SK-N-SH (cell line): Measurements from ENCODE around the gene TMEM150A.

Source experiments
- EP300 ChIP-seq, 2 experiments: IDR thresholded peaks; 2 replicates each; pipeline versions ENCODE4 v1.4.0 to v1.6.1; 2012; ENCODE audit warnings: borderline replicate concordance in 1 of 2, low read depth in 1 of 2, low read length in 1 of 2
- TF ChIP-seq, protein P1 (sequence below): fragments of 200-600 bp; sonication (generic); IDR thresholded peaks from 2 replicates; pipeline ENCODE4 v1.6.1; 2017; ENCODE audit warnings: antibody characterized with exemption, mild to moderate bottlenecking, moderate library complexity
- TF ChIP-seq, protein P2 (sequence below): IDR thresholded peaks from 2 replicates; pipeline ENCODE4 v1.6.1; 2012; ENCODE audit warnings: mild to moderate bottlenecking, low read depth, low read length, moderate library complexity

DNA sequence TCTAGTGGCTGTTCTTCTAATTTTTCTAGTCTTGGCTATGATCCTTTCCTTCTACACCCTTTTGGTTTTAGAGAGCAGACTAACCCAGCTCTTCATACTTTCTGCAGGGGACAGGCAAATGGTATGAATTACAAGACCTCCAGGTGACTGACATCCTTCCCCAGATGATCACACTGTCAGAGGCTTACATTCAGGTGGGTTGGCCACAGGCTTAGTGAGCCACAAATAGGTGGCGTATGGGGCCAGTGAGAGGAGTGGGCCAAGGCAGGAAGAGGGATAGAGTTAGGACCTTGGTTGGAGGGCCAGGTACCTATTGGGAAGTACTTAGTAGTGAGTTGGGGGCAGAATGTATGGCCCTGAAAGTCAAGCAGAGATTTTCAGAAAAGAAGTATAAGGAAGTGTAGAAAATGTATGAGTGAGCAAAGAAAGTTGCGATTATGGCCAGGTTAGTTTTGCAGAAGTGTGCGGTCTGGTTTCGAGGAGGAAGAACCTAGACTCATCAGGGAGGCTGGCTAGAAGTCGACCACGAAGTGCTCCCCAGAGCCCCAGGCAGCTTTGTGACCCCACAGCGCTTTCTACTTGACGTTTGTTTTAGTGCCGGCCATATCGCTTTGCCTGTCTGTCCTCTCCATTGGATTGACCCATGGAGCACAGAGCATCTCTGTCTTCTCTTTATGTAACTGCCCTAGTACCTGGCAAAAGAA, 45.5 kb upstream of the TMEM150A start:
- no peak for TF ChIP-seq EP300 (IDR thresholded peaks at IDR 0.05; ENCODE audit: borderline replicate concordance in 1 of 2, low read depth in 1 of 2, low read length in 1 of 2)
- TF ChIP-seq, protein P1, sequence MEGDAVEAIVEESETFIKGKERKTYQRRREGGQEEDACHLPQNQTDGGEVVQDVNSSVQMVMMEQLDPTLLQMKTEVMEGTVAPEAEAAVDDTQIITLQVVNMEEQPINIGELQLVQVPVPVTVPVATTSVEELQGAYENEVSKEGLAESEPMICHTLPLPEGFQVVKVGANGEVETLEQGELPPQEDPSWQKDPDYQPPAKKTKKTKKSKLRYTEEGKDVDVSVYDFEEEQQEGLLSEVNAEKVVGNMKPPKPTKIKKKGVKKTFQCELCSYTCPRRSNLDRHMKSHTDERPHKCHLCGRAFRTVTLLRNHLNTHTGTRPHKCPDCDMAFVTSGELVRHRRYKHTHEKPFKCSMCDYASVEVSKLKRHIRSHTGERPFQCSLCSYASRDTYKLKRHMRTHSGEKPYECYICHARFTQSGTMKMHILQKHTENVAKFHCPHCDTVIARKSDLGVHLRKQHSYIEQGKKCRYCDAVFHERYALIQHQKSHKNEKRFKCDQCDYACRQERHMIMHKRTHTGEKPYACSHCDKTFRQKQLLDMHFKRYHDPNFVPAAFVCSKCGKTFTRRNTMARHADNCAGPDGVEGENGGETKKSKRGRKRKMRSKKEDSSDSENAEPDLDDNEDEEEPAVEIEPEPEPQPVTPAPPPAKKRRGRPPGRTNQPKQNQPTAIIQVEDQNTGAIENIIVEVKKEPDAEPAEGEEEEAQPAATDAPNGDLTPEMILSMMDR = no peak
- TF ChIP-seq, protein P2, sequence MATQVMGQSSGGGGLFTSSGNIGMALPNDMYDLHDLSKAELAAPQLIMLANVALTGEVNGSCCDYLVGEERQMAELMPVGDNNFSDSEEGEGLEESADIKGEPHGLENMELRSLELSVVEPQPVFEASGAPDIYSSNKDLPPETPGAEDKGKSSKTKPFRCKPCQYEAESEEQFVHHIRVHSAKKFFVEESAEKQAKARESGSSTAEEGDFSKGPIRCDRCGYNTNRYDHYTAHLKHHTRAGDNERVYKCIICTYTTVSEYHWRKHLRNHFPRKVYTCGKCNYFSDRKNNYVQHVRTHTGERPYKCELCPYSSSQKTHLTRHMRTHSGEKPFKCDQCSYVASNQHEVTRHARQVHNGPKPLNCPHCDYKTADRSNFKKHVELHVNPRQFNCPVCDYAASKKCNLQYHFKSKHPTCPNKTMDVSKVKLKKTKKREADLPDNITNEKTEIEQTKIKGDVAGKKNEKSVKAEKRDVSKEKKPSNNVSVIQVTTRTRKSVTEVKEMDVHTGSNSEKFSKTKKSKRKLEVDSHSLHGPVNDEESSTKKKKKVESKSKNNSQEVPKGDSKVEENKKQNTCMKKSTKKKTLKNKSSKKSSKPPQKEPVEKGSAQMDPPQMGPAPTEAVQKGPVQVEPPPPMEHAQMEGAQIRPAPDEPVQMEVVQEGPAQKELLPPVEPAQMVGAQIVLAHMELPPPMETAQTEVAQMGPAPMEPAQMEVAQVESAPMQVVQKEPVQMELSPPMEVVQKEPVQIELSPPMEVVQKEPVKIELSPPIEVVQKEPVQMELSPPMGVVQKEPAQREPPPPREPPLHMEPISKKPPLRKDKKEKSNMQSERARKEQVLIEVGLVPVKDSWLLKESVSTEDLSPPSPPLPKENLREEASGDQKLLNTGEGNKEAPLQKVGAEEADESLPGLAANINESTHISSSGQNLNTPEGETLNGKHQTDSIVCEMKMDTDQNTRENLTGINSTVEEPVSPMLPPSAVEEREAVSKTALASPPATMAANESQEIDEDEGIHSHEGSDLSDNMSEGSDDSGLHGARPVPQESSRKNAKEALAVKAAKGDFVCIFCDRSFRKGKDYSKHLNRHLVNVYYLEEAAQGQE = no peak
